ENCODE measurements around the gene AHCYL2.

DNA sequence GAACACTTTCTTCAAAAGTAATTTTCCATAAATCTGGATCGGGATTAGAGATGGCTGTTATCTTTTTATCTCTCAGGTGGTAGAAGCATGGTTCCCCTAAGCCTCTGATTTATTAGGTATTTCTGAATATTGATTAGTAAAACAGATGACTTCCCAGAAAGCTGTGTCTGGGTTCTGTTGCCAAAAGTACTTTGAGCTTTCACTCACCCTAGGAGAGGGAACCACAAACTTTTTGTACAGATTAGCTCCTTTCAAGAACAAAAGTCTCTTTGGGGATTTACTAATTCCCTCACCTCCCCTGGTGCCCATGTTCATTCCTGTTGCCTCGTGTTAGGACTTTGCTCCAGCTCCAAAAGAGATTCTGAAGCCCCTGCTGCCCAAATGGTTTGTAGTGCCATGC, 162.7 kb downstream of the AHCYL2 start:
- no peak for TF ChIP-seq JUND (IDR thresholded peaks at IDR 0.05)
- TF ChIP-seq, protein P1, sequence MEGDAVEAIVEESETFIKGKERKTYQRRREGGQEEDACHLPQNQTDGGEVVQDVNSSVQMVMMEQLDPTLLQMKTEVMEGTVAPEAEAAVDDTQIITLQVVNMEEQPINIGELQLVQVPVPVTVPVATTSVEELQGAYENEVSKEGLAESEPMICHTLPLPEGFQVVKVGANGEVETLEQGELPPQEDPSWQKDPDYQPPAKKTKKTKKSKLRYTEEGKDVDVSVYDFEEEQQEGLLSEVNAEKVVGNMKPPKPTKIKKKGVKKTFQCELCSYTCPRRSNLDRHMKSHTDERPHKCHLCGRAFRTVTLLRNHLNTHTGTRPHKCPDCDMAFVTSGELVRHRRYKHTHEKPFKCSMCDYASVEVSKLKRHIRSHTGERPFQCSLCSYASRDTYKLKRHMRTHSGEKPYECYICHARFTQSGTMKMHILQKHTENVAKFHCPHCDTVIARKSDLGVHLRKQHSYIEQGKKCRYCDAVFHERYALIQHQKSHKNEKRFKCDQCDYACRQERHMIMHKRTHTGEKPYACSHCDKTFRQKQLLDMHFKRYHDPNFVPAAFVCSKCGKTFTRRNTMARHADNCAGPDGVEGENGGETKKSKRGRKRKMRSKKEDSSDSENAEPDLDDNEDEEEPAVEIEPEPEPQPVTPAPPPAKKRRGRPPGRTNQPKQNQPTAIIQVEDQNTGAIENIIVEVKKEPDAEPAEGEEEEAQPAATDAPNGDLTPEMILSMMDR (IDR thresholded peaks at IDR 0.05 in 2 of 3, conservative IDR thresholded peaks at IDR 0.05 in 1 of 3; ENCODE audit: borderline replicate concordance in 1 of 3, insufficient read depth in 1 of 3, low read depth in 2 of 3, low read length in 2 of 3), result no peak
- TF ChIP-seq POLR2A (IDR thresholded peaks at IDR 0.05; ENCODE audit: borderline replicate concordance, extremely low read depth, insufficient read depth, insufficient read length), result no peak
- TF ChIP-seq, protein P2, sequence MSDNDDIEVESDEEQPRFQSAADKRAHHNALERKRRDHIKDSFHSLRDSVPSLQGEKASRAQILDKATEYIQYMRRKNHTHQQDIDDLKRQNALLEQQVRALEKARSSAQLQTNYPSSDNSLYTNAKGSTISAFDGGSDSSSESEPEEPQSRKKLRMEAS (IDR thresholded peaks at IDR 0.05), result no peak
- TF ChIP-seq EZH2phosphoT487 (IDR thresholded peaks at IDR 0.05; ENCODE audit: borderline replicate concordance), result no peak

All from HCT116 (cell line).